ENCODE results near the gene PITRM1.

PITRM1 gene

DNA sequence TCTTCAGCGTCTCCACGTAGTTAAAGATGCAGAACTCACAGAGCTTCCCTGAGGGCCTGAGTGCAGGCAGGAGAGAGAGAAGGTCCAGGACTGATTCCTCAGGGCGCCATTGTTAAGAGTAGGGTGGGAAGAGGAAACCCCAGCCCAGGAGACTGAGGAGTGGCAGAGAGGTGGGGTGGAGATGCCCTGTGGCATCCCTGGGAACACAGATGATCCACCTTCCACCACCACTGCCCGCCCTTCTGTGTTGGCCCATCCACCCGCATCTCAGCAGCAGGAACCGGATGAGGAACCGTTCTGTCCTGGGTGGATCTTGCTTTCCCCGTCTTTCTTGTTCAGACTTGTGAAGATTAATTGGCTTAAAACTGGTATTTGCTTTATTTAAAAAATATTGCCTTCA lies 56.9 kb downstream of the PITRM1 start:
- ChIA-PET POLR2A (no interaction called here), CTCF (interaction anchor here (1.1 kb wide), 1 partner anchor 10 kb away, joined by 3 read pairs; no protein-coding TSS in a partner anchor)
- no peak for DNase-seq (ENCODE audit: extremely low spot score)
- TF ChIP-seq, protein P1, sequence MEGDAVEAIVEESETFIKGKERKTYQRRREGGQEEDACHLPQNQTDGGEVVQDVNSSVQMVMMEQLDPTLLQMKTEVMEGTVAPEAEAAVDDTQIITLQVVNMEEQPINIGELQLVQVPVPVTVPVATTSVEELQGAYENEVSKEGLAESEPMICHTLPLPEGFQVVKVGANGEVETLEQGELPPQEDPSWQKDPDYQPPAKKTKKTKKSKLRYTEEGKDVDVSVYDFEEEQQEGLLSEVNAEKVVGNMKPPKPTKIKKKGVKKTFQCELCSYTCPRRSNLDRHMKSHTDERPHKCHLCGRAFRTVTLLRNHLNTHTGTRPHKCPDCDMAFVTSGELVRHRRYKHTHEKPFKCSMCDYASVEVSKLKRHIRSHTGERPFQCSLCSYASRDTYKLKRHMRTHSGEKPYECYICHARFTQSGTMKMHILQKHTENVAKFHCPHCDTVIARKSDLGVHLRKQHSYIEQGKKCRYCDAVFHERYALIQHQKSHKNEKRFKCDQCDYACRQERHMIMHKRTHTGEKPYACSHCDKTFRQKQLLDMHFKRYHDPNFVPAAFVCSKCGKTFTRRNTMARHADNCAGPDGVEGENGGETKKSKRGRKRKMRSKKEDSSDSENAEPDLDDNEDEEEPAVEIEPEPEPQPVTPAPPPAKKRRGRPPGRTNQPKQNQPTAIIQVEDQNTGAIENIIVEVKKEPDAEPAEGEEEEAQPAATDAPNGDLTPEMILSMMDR (IDR thresholded peaks at IDR 0.05; ENCODE audit: control extremely low read depth, extremely low read depth, low read depth, missing control alignments): no peak

GRCh38 chr10:3113343-3113720 lies 59.2 kb downstream of the PITRM1 start:
- ChIA-PET POLR2A (no interaction called here), CTCF (interaction anchor here (1.2 to 1.3 kb wide), 2 partner anchors 10 to 21 kb away, joined by 3 read pairs; no protein-coding TSS in a partner anchor)
- no peak for DNase-seq (ENCODE audit: extremely low spot score)
- TF ChIP-seq, protein P1 (IDR thresholded peaks at IDR 0.05; ENCODE audit: control extremely low read depth, extremely low read depth, low read depth, missing control alignments): no peak

- CTCF ChIA-PET: no interaction called here
- no peak for DNase-seq (ENCODE audit: extremely low spot score)
- TF ChIP-seq, protein P1 (IDR thresholded peaks at IDR 0.05; ENCODE audit: control extremely low read depth, extremely low read depth, low read depth, missing control alignments): no peak
Observed at GRCh38 chr10:3111621-3112163, 60.9 kb downstream of the PITRM1 start.

DNA sequence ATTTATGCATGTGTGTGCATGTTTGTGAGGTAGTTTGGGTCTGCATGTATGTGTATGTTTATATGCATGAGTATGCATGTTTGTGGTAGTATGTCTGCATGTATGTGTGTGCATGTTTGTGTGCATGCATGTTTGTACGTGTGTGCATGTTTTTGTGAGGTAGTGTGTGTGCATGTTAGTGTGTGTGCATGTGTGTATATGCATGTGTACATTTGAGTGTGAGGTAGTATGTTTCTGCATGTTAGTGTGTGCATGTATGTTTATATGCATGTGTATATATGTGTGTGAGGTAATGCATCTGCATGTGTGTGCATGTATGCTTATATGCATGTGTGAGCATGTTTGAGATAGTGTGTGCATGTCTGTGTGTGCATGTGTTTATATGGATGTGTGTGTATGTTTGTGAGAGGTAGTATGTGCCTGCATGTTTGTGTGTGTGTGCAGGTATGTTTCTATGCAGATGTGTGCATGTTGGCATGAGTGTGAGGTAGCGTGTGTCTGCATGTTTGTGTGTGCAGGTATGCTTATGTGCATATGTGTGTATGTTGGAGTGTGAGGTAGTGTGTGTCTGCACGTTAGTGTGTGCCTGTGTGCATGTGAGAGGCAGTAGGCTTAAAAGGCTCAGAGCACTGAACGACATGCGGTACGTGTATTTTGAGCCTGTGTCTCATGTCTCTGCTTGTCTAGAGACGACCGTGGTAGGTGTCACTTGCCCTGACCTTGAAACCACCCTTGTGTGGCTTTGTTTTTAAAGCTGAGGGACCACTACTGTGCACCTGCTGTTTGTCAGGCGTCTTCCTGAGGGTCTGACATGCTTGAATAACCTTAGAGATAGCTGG lies 61.6 kb downstream of the PITRM1 start:
- CTCF ChIA-PET: no interaction called here

More at GRCh38 chr10:3111621-3112163, 60.9 kb downstream of the PITRM1 start:
- POLR2A ChIA-PET: no interaction called here

GRCh38 chr10:3109633-3110032 lies 62.9 kb downstream of the PITRM1 start:
- POLR2A ChIA-PET: no interaction called here
- CTCF ChIA-PET: no interaction called here

More for the DNA sequence above, 61.6 kb downstream of the PITRM1 start:
- TF ChIP-seq, protein P1 (IDR thresholded peaks at IDR 0.05; ENCODE audit: control extremely low read depth, extremely low read depth, low read depth, missing control alignments): no peak
- DNase-seq (ENCODE audit: extremely low spot score): no peak
- POLR2A ChIA-PET: no interaction called here

DNA sequence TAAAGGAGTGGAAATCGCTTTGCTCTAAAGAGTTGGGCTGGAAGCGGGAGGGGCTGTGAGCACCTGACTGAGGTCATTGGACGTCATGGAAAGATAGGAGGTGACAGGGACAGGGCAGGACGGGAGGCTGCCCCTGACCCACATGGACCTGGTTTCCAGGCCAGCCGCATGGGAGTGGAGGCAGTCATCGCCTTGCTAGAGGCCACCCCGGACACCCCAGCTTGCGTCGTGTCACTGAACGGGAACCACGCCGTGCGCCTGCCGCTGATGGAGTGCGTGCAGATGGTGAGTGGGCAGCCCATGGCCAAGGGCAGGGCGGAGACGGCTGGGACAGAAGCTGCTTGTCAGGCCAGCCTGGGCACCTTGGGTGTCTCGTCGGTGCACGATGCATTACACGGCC lies 63.4 kb downstream of the PITRM1 start:
- ChIA-PET POLR2A (no interaction called here), CTCF (no interaction called here)
- no peak for DNase-seq (ENCODE audit: extremely low spot score)
- TF ChIP-seq, protein P1 (IDR thresholded peaks at IDR 0.05; ENCODE audit: control extremely low read depth, extremely low read depth, low read depth, missing control alignments): no peak

More at GRCh38 chr10:3109633-3110032, 62.9 kb downstream of the PITRM1 start:
- TF ChIP-seq, protein P1 (IDR thresholded peaks at IDR 0.05; ENCODE audit: control extremely low read depth, extremely low read depth, low read depth, missing control alignments): no peak
- no peak for DNase-seq (ENCODE audit: extremely low spot score)

Measured in GM10248 (cell line).